Measurements from ENCODE around the gene THRB. TPM values are rescaled to one million over a fixed set of nuclear protein-coding genes. Genes with fewer than 3 reads are reported as not detected.

The THRB gene
- polyA plus RNA-seq, 1 donor, result 1.1 TPM

GRCh38 chr3:24379936-24380335, 114.7 kb downstream of the THRB start:
- DNase-seq (ENCODE audit: low read depth), result no peak

DNA sequence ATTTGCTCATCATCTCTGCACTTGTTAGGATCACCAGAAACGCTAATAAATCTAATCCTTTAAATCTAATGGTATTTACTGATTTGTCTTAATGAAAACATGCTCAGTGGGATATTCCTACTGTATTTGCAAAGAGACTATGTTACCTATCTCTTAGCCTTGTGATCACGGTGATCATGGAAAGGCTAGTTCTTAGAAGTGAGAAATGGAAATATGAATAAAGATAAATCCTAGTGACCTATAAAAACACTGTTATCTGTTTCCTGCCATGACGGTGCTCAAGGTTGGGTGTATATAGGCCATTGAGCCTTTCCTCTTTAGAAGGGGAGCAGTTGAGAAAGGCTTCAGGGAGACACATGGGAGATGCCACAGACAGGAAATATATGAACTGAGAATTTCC, 116.3 kb downstream of the THRB start:
- no peak for DNase-seq (ENCODE audit: low read depth)

DNA sequence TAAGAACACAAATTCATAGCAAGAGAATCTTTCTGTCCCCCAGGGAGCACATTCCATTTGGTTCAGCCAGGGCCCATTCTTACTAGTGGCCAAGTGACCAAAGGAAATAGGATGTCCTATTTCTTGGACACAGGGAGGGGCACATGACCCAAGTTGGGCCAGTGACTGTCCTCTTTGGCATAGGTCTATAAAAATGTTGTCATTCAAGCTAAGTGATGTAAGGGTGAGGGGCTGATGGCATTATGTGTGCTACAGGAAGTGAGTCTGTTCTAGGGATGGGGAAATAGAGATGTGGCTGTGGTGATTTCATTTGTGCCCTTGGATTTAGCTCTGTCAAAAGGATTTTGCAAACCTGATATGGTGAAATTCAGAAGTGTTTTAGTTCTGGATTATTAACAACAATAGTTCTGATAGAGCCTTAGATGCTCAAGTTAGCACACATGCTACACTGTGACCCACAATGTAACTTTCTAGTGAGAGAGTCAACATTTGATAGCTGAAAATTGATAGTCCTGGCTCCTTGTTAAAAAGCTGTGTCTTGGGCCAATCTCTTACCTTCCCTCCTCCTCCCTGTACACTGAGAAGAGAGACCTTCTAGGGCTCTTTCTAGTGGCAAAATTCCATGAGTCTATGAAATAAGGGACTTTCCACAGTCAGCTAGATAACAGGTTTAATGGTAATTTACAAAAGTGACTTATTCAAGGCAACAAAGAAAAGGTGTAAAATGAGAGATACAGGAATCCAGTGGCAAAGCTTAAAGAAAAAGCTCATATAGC, 117.2 kb downstream of the THRB start:
- DNase-seq (ENCODE audit: low read depth), result no peak

DNA sequence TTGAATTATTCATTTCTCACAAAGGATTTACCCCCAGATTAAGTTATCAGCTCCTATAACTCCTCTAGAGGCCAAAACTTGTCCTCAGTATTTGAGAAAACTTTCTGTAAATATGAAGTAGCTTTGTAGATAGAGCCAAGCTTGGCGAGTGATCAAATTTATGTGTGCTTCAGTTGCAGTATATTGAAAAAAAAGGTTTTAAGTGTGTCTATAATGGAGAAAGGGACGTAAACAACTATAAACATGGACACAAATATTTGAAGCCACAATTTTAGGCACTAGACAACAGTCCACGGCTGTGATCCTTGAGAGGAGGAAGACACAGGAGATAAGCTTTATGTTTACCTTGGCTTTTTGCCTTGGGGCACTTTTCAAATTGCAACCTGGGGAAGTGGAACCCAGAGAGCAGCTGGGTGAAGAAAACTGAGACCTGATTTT, 118.7 kb downstream of the THRB start:
- DNase-seq (ENCODE audit: low read depth), result no peak

- DNase-seq (ENCODE audit: low read depth), result no peak
Measured at GRCh38 chr3:24374801-24375200, 119.8 kb downstream of the THRB start.

- no peak for DNase-seq (ENCODE audit: low read depth)
Measured at GRCh38 chr3:24373198-24373959, 121.3 kb downstream of the THRB start.

DNA sequence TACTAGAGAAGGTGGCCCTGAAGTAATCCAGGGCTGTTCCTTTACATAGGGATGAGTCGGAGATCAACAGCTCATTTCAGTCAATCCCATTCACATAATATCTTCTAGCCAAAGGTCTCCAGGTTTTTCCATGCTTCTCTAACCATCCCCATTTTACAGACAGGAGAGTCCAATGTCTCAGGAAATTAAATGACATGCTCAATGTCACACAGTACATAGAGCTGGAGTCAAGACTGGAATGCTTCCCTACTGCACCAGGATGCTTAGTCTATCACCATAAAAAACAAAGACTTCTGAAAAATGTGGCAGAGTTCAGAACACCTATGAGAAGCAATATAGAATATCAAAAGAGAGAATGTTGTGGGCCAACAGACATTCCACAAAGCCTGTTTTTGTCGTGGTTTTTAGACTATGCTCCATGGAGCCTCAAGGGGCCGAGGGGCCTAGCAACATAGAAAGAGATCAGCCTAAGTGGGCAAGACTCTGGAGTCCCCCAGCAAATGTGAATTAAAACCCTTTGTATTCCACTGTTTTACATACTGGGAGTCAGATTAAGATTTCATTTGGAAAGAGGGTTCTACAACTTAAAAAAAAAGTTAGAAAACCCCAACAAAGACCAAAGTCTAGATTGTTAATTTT, 122.0 kb downstream of the THRB start:
- no peak for DNase-seq (ENCODE audit: low read depth)

DNA sequence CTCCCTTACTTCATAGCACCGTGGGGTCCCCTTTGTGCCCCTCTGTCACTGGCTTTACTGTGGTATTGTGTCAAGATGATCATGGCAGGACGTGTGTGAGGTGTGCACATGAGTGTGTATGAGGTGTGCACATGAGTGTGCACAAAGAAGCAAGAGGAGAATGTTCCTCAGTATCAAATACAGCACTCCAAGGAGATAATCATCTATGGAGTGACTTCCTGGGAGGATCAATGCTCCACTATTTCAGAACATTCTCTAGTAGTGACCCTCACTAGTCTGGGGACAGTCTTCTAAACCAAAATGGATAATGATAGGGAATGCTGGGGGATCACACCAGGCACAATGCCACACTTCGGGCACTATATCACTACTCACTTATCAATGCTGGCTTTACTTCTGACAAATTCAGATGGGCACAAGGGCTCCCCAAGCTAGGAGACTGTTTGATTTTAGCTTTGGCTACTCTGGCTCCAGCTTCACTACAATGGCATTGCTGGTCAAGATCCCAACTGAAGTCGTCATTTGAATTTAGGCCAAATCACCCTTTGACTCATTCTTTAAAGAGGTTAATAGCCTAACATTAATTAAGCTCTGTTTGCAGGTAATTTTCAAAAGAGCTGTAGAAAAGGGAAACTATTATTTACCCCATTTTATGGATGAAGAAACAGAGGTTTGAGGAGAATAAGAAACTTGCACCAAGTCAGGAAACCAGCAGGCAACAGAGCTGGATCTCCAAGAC, 124.1 kb downstream of the THRB start:
- no peak for DNase-seq (ENCODE audit: low read depth)

DNA sequence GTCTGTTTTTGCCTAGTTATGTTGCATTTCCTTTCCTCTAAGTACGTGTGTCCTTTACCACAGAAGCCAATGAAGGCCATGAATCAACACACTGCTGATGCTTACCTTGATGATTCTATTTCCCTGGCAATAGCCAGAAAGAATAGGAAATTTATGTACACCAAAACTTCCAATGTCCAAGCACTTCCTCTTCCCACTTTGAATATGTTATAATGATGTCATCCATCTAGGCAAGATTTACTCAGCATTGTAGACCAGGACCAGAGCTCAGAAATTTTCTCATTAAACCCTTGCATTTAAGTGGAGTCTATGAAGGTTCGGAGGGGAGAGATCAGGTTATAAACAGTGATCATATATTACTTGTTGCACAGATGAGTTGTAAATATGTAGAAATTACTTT, 126.0 kb downstream of the THRB start:
- DNase-seq (ENCODE audit: low read depth), result no peak

DNA sequence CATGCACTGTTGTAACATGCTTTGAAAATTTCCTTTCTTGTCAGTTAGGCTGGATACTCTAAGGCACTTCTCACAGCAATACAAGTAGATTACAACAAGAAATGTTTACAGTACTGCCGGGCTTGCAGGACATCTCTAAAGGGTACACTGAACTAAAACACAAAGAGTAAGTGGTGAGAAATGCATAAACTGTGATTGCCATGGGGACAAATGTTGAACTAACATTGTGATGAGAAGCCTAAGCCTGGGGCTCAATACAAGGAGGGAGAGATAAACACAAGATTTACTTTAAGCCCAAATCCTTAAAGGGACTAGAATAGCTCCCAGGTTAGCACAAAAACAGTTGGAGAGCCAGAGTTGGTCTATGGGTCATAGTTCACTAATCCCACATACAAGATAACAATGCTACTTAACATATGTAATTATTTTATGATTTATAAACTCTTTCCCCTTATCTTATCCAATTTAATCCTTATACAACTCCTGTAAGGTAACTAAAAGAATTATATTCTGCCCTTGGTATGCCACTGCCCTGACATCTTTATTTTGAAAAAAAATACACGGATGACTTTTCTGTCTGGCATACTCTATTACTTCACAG, 126.9 kb downstream of the THRB start:
- no peak for DNase-seq (ENCODE audit: low read depth)

GRCh38 chr3:24367216-24367615, 127.4 kb downstream of the THRB start:
- DNase-seq (ENCODE audit: low read depth), result no peak

- DNase-seq (ENCODE audit: low read depth), result no peak
Measured at GRCh38 chr3:24365168-24365567, 129.5 kb downstream of the THRB start.

DNA sequence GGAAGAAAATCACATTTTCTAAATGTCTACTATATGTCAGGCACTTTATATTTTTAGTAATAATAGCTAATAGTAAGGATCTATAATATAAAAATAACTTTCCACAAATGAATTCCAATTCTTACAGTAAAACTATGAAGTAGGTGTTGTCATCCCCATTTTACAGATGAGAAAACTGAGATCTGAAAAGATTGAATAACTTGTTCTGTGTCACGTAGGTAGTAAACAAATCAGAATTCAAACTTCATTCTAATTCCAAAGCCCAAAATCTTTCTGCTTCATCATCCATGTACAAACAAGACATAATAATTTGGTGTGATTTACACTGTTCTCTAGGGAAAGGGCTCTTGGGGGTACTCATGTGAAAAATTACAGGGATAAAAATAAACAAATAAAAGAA, 130.3 kb downstream of the THRB start:
- DNase-seq (ENCODE audit: low read depth), result no peak

DNA sequence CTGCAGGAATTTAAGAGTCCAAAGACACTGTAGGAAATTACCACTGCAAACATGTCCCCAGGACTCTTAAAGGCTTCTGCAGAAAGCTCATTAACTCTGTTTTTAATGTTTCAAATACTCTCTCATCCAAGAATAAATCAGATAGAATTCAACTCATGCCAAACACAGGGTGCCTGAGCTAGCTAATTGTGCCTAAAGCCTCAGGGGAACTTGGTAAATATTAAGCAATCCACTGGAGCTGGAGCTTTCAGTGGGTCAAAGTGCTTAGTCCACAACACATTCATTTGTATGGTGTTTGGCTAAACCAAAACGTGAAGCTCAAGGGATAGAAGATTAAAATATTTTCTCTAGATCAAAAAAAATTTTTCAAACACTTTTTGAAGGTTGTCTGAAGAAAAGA, 131.4 kb downstream of the THRB start:
- DNase-seq (ENCODE audit: low read depth), result no peak

DNA sequence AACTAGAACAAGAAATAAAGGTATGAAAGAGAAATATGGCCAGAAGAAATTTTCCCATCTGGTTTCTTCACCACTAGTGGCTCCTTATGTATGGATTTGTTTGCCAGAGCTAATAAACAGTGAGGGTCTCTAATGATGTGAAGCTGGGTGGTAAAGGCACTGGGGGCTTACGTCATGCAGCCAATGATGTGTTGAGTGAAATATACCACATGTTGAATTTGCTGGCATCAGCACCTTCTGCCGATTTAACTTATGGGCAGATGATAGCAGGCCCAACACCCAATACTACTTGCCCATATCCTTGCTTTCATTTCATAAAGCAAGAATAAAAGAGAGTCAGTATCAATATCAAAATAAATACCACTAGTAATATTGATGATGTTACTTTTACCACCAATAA, 133.0 kb downstream of the THRB start:
- no peak for DNase-seq (ENCODE audit: low read depth)

DNA sequence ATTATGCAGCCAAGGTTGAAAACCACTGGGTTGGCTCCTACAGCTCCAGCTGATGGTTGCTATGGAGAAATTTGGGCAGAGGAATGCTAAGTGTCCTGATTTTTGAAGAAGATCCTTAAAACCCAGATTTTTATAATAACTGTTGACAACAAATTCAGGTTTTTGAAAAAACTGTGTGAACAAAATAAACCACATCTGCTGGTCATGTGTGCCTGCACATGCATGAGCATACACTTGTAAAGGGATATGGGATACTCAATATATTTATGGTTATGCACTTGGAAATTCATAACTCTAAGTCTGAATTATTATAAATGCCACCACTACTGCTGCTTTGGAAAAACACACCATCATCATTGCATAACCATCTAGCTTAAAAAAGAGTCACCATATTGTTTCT, 133.7 kb downstream of the THRB start:
- DNase-seq (ENCODE audit: low read depth), result no peak

- DNase-seq (ENCODE audit: low read depth), result no peak
Measured at GRCh38 chr3:24359645-24360462, 134.8 kb downstream of the THRB start.

DNA sequence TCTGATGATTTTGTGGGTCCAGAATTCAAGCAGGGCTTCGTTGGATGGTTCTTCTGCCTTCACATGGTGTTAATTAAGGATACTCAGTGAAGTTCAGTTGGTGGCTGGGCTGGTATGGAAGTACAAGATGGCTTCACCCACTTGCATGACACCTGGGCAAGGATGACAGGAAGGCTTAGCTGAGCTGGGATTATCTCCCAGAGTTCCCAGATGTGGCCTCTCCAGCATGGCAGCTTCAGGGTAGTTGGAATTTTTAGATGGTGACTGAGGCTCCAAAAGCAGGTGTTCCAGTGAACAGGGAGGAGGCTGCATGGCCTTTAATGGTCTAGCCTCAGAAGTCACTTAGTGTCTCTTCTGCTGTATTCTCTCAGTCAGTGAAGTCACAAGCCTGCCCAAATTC, 135.5 kb downstream of the THRB start:
- no peak for DNase-seq (ENCODE audit: low read depth)

DNA sequence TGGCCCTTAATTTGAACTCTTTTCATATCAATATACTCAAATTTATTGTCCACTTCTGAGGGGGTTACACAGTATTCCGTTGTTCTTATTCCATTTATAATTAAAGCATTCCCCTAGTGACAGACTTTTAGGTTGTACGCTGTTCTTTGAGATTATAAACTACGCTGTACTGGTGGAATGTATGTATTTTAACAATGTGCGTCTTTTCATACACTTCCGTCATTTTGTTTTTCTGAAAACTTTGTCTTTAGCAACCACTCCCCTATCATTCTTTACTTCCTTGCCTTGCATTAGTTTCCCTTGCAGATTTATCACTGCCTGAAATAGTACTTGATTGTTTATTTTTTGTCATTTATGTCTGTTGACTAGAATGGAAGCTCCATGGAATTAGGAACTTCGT, 137.0 kb downstream of the THRB start:
- DNase-seq (ENCODE audit: low read depth), result no peak

DNA sequence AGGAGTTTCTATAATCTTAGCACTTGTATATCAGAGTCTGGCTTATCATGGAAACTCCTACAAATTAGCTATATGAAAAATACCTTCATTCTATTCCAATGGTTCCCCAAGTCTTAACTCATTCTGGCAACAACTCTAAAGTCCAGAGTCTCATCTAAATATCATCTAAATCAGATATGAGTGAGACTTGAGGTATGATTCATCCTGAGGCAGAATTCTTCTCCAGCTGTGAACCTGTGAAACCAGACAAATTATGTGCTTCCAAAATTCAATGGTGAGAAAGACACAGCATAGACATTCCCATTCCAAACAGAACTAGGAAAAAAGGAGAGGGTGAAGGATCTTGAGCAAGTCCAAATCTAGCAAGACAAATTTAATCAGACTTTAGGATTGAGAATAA, 138.8 kb downstream of the THRB start:
- DNase-seq (ENCODE audit: low read depth), result no peak

GRCh38 chr3:24354230-24354629, 140.4 kb downstream of the THRB start:
- no peak for DNase-seq (ENCODE audit: low read depth)
